MM.1S (cell line): Measurements from ENCODE around the gene ERI3.

Experiments used
- CTCF ChIP-seq: fragments of 300-600 bp; sonication (generic); IDR thresholded peaks from 2 replicates; pipeline ENCODE4 v1.5.1; 2016; ENCODE audit warnings: antibody characterized with exemption, low read length, mixed read lengths
- EZH2 ChIP-seq: fragments of 300-600 bp; sonication (generic); optimal IDR thresholded peaks from 2 replicates; pipeline ENCODE3; 2017; ENCODE audit warnings: low read depth, mild to moderate bottlenecking, antibody characterized with exemption, low read length, mixed read lengths

- TF ChIP-seq CTCF (no peak), EZH2 (no peak)
Measured at GRCh38 chr1:44259090-44259489, 96.0 kb downstream of the ERI3 start.
